Measurements from ENCODE around the gene ROCK2. TPM values are rescaled to one million over a fixed set of nuclear protein-coding genes. Genes with fewer than 3 reads are reported as not detected.
A peak's percentile ranks its signal among the peaks of the same experiment; 100 is the strongest.

ROCK2 gene
- total and polyA plus RNA-seq, 2 of the 13 experiments (the other 11 are each of a cell fraction or from before 2014, with no cell fraction given) = 38.1 to 119 TPM

DNA sequence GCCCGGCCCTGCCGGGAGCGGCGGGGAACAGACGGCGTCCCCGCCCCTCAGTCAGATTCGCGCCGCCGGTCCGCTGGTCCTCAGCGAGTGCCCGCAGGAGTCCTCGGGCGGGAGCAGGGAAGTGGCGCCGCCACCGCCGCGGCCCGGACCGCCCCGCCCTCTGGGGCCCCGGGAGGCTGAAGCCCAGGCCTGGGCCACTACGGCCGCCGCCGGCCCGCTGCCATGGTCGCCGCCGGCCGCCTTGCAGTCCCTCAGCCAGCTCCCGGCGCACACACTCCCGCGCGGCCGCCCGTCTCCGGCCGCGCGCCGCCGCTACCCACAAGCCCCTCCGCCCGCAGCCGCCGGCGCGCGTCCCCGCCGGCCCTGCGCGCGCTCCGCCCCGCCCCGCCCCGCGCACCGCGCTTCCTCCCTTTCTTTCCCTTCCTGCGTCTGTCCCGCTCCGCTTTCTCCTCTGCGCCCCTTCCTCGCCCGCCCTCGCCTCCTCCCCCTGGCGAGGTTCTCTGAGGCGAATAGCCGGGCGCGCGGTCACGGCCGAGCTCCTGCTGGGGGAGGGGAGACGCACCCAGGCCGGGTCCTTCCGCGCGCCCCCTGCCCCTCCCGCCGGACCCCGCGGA, at the start of gene ROCK2 (continued):
- TF ChIP-seq KLF16 (CRISPR knock-in tag; IDR thresholded peaks at IDR 0.05) (peak in 1 of 2 experiments; percentile 86; a peak in 2 of 4 replicates), NR2F6 (IDR thresholded peaks at IDR 0.05) (no peak), NR2F6 (CRISPR knock-in tag; IDR thresholded peaks at IDR 0.05) (peak; percentile 46; the same call in 1 of the 2 replicates), MAZ (IDR thresholded peaks at IDR 0.05; ENCODE audit: borderline replicate concordance, low read depth, low read length) (peak; percentile 93), MAZ (CRISPR knock-in tag; IDR thresholded peaks at IDR 0.05; ENCODE audit: low read depth) (peak; percentile 99), ZNF790 (CRISPR knock-in tag; IDR thresholded peaks at IDR 0.05; ENCODE audit: borderline replicate concordance) (no peak), SOX13 (IDR thresholded peaks at IDR 0.05) (no peak), SOX13 (CRISPR knock-in tag; conservative IDR thresholded peaks at IDR 0.05 in 1 of 2, IDR thresholded peaks at IDR 0.05 in 1 of 2) (peak in 1 of 2 experiments; percentile 69; a peak in 1 of 4 replicates), ZNF761 (CRISPR knock-in tag; conservative IDR thresholded peaks at IDR 0.05) (no peak), POGZ (CRISPR knock-in tag; IDR thresholded peaks at IDR 0.05) (peak; percentile 51; the same call in 1 of the 2 replicates), KDM4B (CRISPR knock-in tag; IDR thresholded peaks at IDR 0.05) (no peak), ZNF724P (CRISPR knock-in tag; IDR thresholded peaks at IDR 0.05; ENCODE audit: borderline replicate concordance) (no peak), ZNF143 (CRISPR knock-in tag; IDR thresholded peaks at IDR 0.05) (peak; percentile 64; the same call in 1 of the 2 replicates), ZNF607 (CRISPR knock-in tag; IDR thresholded peaks at IDR 0.05; ENCODE audit: borderline replicate concordance) (no peak), ZFP1 (CRISPR knock-in tag; IDR thresholded peaks at IDR 0.05) (peak; percentile 67; the same call in 1 of the 2 replicates), CREM (IDR thresholded peaks at IDR 0.05) (no peak), CREM (CRISPR knock-in tag; IDR thresholded peaks at IDR 0.05) (no peak), SNRNP70 (IDR thresholded peaks at IDR 0.05; ENCODE audit: low read depth, low read length) (no peak; the same call in 1 of the 2 replicates), WIZ (CRISPR knock-in tag; IDR thresholded peaks at IDR 0.05) (no peak), CHD2 (IDR thresholded peaks at IDR 0.05; ENCODE audit: low read depth, low read length) (no peak), AGO1 (IDR thresholded peaks at IDR 0.05; ENCODE audit: low read depth, low read length, poor library complexity, severe bottlenecking) (peak; percentile 92), HDAC6 (IDR thresholded peaks at IDR 0.05; ENCODE audit: low read depth, low read length) (no peak)
- TF ChIP-seq, protein P1, sequence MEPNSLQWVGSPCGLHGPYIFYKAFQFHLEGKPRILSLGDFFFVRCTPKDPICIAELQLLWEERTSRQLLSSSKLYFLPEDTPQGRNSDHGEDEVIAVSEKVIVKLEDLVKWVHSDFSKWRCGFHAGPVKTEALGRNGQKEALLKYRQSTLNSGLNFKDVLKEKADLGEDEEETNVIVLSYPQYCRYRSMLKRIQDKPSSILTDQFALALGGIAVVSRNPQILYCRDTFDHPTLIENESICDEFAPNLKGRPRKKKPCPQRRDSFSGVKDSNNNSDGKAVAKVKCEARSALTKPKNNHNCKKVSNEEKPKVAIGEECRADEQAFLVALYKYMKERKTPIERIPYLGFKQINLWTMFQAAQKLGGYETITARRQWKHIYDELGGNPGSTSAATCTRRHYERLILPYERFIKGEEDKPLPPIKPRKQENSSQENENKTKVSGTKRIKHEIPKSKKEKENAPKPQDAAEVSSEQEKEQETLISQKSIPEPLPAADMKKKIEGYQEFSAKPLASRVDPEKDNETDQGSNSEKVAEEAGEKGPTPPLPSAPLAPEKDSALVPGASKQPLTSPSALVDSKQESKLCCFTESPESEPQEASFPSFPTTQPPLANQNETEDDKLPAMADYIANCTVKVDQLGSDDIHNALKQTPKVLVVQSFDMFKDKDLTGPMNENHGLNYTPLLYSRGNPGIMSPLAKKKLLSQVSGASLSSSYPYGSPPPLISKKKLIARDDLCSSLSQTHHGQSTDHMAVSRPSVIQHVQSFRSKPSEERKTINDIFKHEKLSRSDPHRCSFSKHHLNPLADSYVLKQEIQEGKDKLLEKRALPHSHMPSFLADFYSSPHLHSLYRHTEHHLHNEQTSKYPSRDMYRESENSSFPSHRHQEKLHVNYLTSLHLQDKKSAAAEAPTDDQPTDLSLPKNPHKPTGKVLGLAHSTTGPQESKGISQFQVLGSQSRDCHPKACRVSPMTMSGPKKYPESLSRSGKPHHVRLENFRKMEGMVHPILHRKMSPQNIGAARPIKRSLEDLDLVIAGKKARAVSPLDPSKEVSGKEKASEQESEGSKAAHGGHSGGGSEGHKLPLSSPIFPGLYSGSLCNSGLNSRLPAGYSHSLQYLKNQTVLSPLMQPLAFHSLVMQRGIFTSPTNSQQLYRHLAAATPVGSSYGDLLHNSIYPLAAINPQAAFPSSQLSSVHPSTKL (CRISPR knock-in tag; IDR thresholded peaks at IDR 0.05) = peak; percentile 67; the same call in 1 of the 2 replicates
- TF ChIP-seq, protein P2, sequence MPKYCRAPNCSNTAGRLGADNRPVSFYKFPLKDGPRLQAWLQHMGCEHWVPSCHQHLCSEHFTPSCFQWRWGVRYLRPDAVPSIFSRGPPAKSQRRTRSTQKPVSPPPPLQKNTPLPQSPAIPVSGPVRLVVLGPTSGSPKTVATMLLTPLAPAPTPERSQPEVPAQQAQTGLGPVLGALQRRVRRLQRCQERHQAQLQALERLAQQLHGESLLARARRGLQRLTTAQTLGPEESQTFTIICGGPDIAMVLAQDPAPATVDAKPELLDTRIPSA (CRISPR knock-in tag; IDR thresholded peaks at IDR 0.05; ENCODE audit: borderline replicate concordance) = no peak
- TF ChIP-seq, protein P3, sequence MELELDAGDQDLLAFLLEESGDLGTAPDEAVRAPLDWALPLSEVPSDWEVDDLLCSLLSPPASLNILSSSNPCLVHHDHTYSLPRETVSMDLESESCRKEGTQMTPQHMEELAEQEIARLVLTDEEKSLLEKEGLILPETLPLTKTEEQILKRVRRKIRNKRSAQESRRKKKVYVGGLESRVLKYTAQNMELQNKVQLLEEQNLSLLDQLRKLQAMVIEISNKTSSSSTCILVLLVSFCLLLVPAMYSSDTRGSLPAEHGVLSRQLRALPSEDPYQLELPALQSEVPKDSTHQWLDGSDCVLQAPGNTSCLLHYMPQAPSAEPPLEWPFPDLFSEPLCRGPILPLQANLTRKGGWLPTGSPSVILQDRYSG (CRISPR knock-in tag; IDR thresholded peaks at IDR 0.05) = no peak

Measured in HepG2 (cell line).